ENCODE results near the gene CDADC1. TPM values are rescaled to one million over a fixed set of nuclear protein-coding genes. Genes with fewer than 3 reads are reported as not detected.

Gene CDADC1
- total RNA-seq, 4 donors from 2014 or later: 9.0 to 19.5 (median 14.1) TPM

GRCh38 chr13:49225223-49226042 is 22.3 kb upstream of the CDADC1 start:
- WGBS, 2 donors: 63 to 65% methylated on average over 5 of the region's 5 CpGs
- peak in 1 of 2 donors; percentile 38 for DNase-seq (ENCODE audit: low spot score in 2 of 2)
- TF ChIP-seq POLR2A (IDR thresholded peaks at IDR 0.05) (no peak), EP300 (IDR thresholded peaks at IDR 0.05) (peak in 1 of 2 donors; percentile 45), CTCF (IDR thresholded peaks at IDR 0.05) (no peak)

GRCh38 chr13:49226613-49227012 is 21.1 kb upstream of the CDADC1 start:
- Histone ChIP-seq H3K27ac (no peak overlapping the region), H3K4me1 (peaks cover 0 to 4% (median 0%) of the 10 kb centered on the region in 4 donors), H3K36me3 (no peaks in the 10 kb centered on the region), H3K4me3 (no peak overlapping the region), H3K9me3 (no peaks in the 10 kb centered on the region), H3K27me3 (peaks cover 0 to 14% of the 10 kb centered on the region in 2 donors)
- WGBS, 2 donors: 93 to 95% methylated on average over 5 of the region's 5 CpGs
- TF ChIP-seq EP300 (IDR thresholded peaks at IDR 0.05) (no peak), POLR2A (IDR thresholded peaks at IDR 0.05) (no peak), CTCF (IDR thresholded peaks at IDR 0.05) (no peak)
- no peak for DNase-seq (ENCODE audit: low spot score in 2 of 2)

More at GRCh38 chr13:49225223-49226042, 22.3 kb upstream of the CDADC1 start:
- Histone ChIP-seq H3K9me3 (no peaks in the 10 kb centered on the region), H3K27me3 (peaks cover 0 to 26% of the 10 kb centered on the region in 2 donors), H3K36me3 (no peaks in the 10 kb centered on the region), H3K4me3 (no peak overlapping the region), H3K27ac (no peak overlapping the region), H3K4me1 (peaks cover 0 to 14% (median 8%) of the 10 kb centered on the region in 4 donors)

- DNase-seq (ENCODE audit: low spot score in 2 of 2): no peak
- Histone ChIP-seq H3K27me3 (no peaks in the 10 kb centered on the region), H3K4me3 (no peak overlapping the region), H3K36me3 (no peaks in the 10 kb centered on the region), H3K27ac (no peak overlapping the region), H3K9me3 (no peaks in the 10 kb centered on the region), H3K4me1 (no peaks in the 10 kb centered on the region)
- 85 to 97% methylated on average over 3 of the region's 3 CpGs for WGBS, 2 donors
- TF ChIP-seq CTCF (IDR thresholded peaks at IDR 0.05) (no peak), POLR2A (IDR thresholded peaks at IDR 0.05) (no peak), EP300 (IDR thresholded peaks at IDR 0.05) (no peak)
Observed at GRCh38 chr13:49234741-49235140, 13.0 kb upstream of the CDADC1 start.

GRCh38 chr13:49235856-49236431 is 11.8 kb upstream of the CDADC1 start:
- Histone ChIP-seq H3K36me3 (no peaks in the 10 kb centered on the region), H3K27ac (no peak overlapping the region), H3K9me3 (no peaks in the 10 kb centered on the region), H3K27me3 (no peaks in the 10 kb centered on the region), H3K4me1 (no peaks in the 10 kb centered on the region), H3K4me3 (no peak overlapping the region)
- TF ChIP-seq POLR2A (IDR thresholded peaks at IDR 0.05) (no peak), EP300 (IDR thresholded peaks at IDR 0.05) (no peak), CTCF (IDR thresholded peaks at IDR 0.05) (no peak)
- no peak for DNase-seq (ENCODE audit: low spot score in 2 of 2)
- 73% methylated on average over 6 of the region's 6 CpGs for WGBS, 2 donors

- Histone ChIP-seq H3K27ac (no peak overlapping the region), H3K4me1 (no peaks in the 10 kb centered on the region), H3K4me3 (no peak overlapping the region), H3K9me3 (peaks cover 0 to 5% (median 0%) of the 10 kb centered on the region in 4 donors), H3K27me3 (no peaks in the 10 kb centered on the region), H3K36me3 (peaks cover 0 to 4% (median 0%) of the 10 kb centered on the region in 3 donors)
- WGBS, 2 donors: 93 to 96% methylated on average over 2 of the region's 2 CpGs
- TF ChIP-seq CTCF (IDR thresholded peaks at IDR 0.05) (no peak), EP300 (IDR thresholded peaks at IDR 0.05) (no peak), POLR2A (IDR thresholded peaks at IDR 0.05) (no peak)
- DNase-seq (ENCODE audit: low spot score in 2 of 2): no peak
Observed at GRCh38 chr13:49238621-49239020, 9.1 kb upstream of the CDADC1 start.

All from tibial nerve (tissue), 4 donors.